OCI-LY7 (cell line): ENCODE results near the gene PARD3. TPM values are rescaled to one million over a fixed set of nuclear protein-coding genes. Genes with fewer than 3 reads are reported as not detected.

Experiments used
- BruUV-seq: library from RNA; stranded (reverse); fragments of 400-500 nt; replicated peaks from 2 replicates; lab custom pipeline; 2021; lab: Mats Ljungman, UMichigan
- CTCF ChIA-PET: fragments of 300-600 bp; sonication (Branson Sonifier 250); formaldehyde crosslinking; loops from one replicate; lab custom pipeline; 2022; ENCODE audit warnings: antibody characterized with exemption; ENCODE audit not compliant: unreplicated experiment; lab: Charles Lee
- POLR2A ChIA-PET: fragments of 300-600 bp; sonication (Branson Sonifier 250); formaldehyde crosslinking; loops from one replicate; lab custom pipeline; 2022; ENCODE audit warnings: antibody characterized with exemption; lab: Charles Lee
- DNase-seq: peaks from one replicate; pipeline ENCODE4 v3.0.0-alpha.2; 2015; ENCODE audit warnings: low spot score
- H2AFZ ChIP-seq: fragments of 200-600 bp; sonication (generic), shearing (Covaris generic); 2 replicates; pipeline ENCODE4 v1.6.1; 2014; ENCODE audit warnings: mild to moderate bottlenecking, antibody characterized with exemption, low read length, moderate library complexity
- H3K27ac ChIP-seq: fragments of 200-600 bp; sonication (generic); 2 replicates; pipeline ENCODE4 v1.5.1; 2014; ENCODE audit warnings: mixed run types, low read depth, mild to moderate bottlenecking, moderate library complexity, low read length, inconsistent platforms; ENCODE audit not compliant: poor library complexity, severe bottlenecking
- H3K36me3 ChIP-seq: fragments of 200-600 bp; sonication (generic); 2 replicates; pipeline ENCODE4 v1.6.1; 2014; ENCODE audit warnings: mild to moderate bottlenecking, antibody characterized with exemption, low read length, moderate library complexity, mixed read lengths; ENCODE audit not compliant: insufficient read depth
- H3K4me1 ChIP-seq: fragments of 200-600 bp; sonication (generic); 2 replicates; pipeline ENCODE4 v1.5.1; 2014; ENCODE audit warnings: mild to moderate bottlenecking, low read length; ENCODE audit not compliant: insufficient read depth, poor library complexity, severe bottlenecking
- H3K4me2 ChIP-seq: fragments of 200-600 bp; sonication (generic); 2 replicates; pipeline ENCODE4 v1.6.1; 2014; ENCODE audit warnings: mild to moderate bottlenecking, low read length
- H3K4me3 ChIP-seq: fragments of 200-600 bp; sonication (generic); 2 replicates; pipeline ENCODE4 v1.5.1; 2014; ENCODE audit warnings: mild to moderate bottlenecking, low read depth, low read length; ENCODE audit not compliant: poor library complexity, severe bottlenecking
- H3K79me2 ChIP-seq: fragments of 200-600 bp; sonication (generic); 2 replicates; pipeline ENCODE4 v1.6.1; 2016; ENCODE audit warnings: low read depth, mild to moderate bottlenecking, low read length, moderate library complexity, mixed read lengths; ENCODE audit not compliant: insufficient read depth
- H3K9me2 ChIP-seq: fragments of 200-600 bp; sonication (generic); 2 replicates; pipeline ENCODE4 v1.6.1; 2016; ENCODE audit warnings: mild to moderate bottlenecking, low read length, mixed read lengths; ENCODE audit not compliant: insufficient read depth
- H3K9me3 ChIP-seq: fragments of 200-600 bp; sonication (generic); 2 replicates; pipeline ENCODE4 v1.6.1; 2014; ENCODE audit warnings: mild to moderate bottlenecking, mixed run types, low read length, mixed read lengths
- H4K20me1 ChIP-seq: fragments of 200-600 bp; sonication (generic); 2 replicates; pipeline ENCODE4 v1.6.1; 2014; ENCODE audit warnings: mild to moderate bottlenecking, antibody characterized with exemption, low read length, moderate library complexity, mixed read lengths; ENCODE audit not compliant: insufficient read depth
- EZH2phosphoT487 ChIP-seq: fragments of 200-600 bp; sonication (generic); IDR thresholded peaks from 2 replicates; pipeline ENCODE4 v1.6.1; 2018; ENCODE audit warnings: low read depth, borderline replicate concordance, mild to moderate bottlenecking, mixed run types, antibody characterized with exemption, low read length, moderate library complexity, mixed read lengths
- intact Hi-C: fragments of 100-400 bp; cut with micrococcal nuclease; formaldehyde crosslinking; loops from one replicate; pipeline ENCODE4 v1.10.0; 2022; ENCODE audit not compliant: unreplicated experiment
- total RNA-seq, 2 experiments: library from RNA; depleted of rRNA in 1 of 2; stranded (reverse); fragments of >200 nt in 1 of 2; shearing (Covaris generic) in 1 of 2; gene quantifications; 2 replicates each; pipeline ENCODE4 v1.2.3, GENCODE V29; 2014 to 2022
- TF ChIP-seq, protein P1 (sequence below): fragments of 200-600 bp; sonication (generic); conservative IDR thresholded peaks from 2 replicates; pipeline ENCODE4 v1.5.1; 2014; ENCODE audit warnings: mild to moderate bottlenecking, antibody characterized with exemption, low read length, moderate library complexity, mixed read lengths

PARD3 gene
- total RNA-seq, 2 experiments from 2014 or later: not detected

DNA sequence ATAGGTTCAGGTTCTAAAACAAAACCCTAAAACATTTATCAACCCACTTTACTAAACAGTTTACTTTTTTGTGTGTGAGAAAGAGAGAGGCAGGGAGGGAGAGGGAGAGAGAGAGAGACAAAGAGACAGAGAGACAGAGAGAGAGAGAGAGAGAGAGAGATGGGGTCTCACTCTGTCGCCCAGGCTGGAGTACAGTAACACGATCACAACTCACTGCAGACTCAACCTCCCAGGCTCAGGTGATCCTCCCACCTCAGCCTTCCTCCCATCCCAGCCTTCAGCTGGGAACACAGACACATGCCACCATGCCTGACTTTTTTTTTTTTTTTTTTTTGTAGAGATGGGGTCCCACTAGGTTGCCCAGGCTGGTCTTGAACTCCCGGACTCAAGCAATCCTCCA lies 52.9 kb downstream of the PARD3 start:
- DNase-seq: no peak
- Histone ChIP-seq H3K79me2 (no peaks in the 10 kb centered on the region), H3K4me1 (no peaks in the 10 kb centered on the region), H4K20me1 (no peaks in the 10 kb centered on the region), H3K36me3 (no peaks in the 10 kb centered on the region), H3K27ac (no peak overlapping the region), H3K4me2 (no peak overlapping the region), H3K4me3 (no peak overlapping the region), H3K9me2 (no peaks in the 10 kb centered on the region), H3K9me3 (no peaks in the 10 kb centered on the region), H2AFZ (no peak overlapping the region)
- BruUV-seq: no TSS peak
- TF ChIP-seq, protein P1, sequence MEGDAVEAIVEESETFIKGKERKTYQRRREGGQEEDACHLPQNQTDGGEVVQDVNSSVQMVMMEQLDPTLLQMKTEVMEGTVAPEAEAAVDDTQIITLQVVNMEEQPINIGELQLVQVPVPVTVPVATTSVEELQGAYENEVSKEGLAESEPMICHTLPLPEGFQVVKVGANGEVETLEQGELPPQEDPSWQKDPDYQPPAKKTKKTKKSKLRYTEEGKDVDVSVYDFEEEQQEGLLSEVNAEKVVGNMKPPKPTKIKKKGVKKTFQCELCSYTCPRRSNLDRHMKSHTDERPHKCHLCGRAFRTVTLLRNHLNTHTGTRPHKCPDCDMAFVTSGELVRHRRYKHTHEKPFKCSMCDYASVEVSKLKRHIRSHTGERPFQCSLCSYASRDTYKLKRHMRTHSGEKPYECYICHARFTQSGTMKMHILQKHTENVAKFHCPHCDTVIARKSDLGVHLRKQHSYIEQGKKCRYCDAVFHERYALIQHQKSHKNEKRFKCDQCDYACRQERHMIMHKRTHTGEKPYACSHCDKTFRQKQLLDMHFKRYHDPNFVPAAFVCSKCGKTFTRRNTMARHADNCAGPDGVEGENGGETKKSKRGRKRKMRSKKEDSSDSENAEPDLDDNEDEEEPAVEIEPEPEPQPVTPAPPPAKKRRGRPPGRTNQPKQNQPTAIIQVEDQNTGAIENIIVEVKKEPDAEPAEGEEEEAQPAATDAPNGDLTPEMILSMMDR: no peak
- no peak for TF ChIP-seq EZH2phosphoT487
- ChIA-PET POLR2A (no interaction called here), CTCF (no interaction called here)
- intact Hi-C loops: no loop called here

DNA sequence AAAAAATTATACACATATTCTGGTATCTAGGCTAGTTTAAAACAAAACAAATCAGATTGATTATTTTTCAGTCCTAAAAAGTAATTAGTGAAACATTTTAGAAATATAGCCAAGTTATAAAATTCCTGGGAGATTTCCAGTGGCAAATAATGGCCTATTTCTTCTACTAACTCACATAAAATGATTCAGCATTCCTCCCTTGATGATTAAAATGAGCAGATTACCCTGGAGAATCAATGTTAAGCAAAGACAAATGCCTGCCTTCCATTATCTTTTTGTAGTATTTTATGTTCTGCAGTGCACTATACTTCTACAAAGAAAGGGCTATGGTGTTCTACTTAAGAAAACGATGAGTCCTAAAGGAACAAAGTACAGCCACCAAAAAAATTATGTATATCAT lies 53.6 kb downstream of the PARD3 start:
- no peak for DNase-seq
- ChIA-PET POLR2A (no interaction called here), CTCF (no interaction called here)
- H3K4me3 ChIP-seq: no peak overlapping the region
- no peaks in the 10 kb centered on the region for H3K9me3 ChIP-seq
- no peak overlapping the region for H3K27ac ChIP-seq
- no peaks in the 10 kb centered on the region for H3K4me1 ChIP-seq
- H3K79me2 ChIP-seq: no peaks in the 10 kb centered on the region
- H3K36me3 ChIP-seq: no peaks in the 10 kb centered on the region
- H3K9me2 ChIP-seq: no peaks in the 10 kb centered on the region
- H3K4me2 ChIP-seq: no peak overlapping the region
- no peaks in the 10 kb centered on the region for H4K20me1 ChIP-seq
- intact Hi-C loops: no loop called here
- no TSS peak for BruUV-seq
- no peak overlapping the region for H2AFZ ChIP-seq
- TF ChIP-seq, protein P1: no peak
- TF ChIP-seq EZH2phosphoT487: no peak

DNA sequence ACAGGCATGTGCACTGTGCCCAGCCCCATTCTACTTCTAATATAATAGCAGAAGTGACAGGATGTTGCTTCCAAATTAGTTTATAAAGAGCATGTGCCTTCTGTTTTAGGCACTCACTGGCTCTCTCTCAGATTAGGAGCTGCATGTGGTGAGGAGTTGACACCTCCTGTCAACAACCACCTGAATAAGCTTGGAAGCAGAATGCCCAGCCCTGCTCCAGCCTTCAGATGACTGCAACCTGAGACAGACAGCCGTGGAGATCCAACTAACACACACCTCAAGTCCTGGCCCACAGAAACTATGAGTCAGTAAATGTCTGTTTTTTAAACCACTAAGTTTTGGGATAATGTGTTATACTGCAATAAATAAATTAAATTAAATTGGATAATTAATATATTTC lies 54.5 kb downstream of the PARD3 start:
- no peak overlapping the region for H3K27ac ChIP-seq
- no peaks in the 10 kb centered on the region for H3K36me3 ChIP-seq
- no peak overlapping the region for H2AFZ ChIP-seq
- H3K79me2 ChIP-seq: no peaks in the 10 kb centered on the region
- no peaks in the 10 kb centered on the region for H3K9me2 ChIP-seq
- no peak for DNase-seq
- CTCF ChIA-PET: no interaction called here
- no peaks in the 10 kb centered on the region for H3K9me3 ChIP-seq
- no peak overlapping the region for H3K4me3 ChIP-seq
- BruUV-seq: no TSS peak
- no peak overlapping the region for H3K4me2 ChIP-seq
- H3K4me1 ChIP-seq: no peaks in the 10 kb centered on the region
- POLR2A ChIA-PET: no interaction called here
- TF ChIP-seq, protein P1: no peak
- no peak for TF ChIP-seq EZH2phosphoT487
- intact Hi-C loops: no loop called here
- no peaks in the 10 kb centered on the region for H4K20me1 ChIP-seq
